WTC11 (cell line): ENCODE data around the gene GNAS-AS1. TPM values are rescaled to one million over a fixed set of nuclear protein-coding genes. Genes with fewer than 3 reads are reported as not detected.

ENCODE experiments used
- ATAC-seq: fragments of 200-7000 bp; cut with Tn5 transposase; 2 replicates; pipeline ENCODE4 v1.10.0; 2021; ENCODE audit warnings: mild to moderate bottlenecking, moderate library complexity
- CTCF ChIA-PET: fragments of 300-600 bp; sonication (Branson Sonifier 250); formaldehyde crosslinking; loops from one replicate; lab custom pipeline; 2021; ENCODE audit warnings: antibody characterized with exemption; lab: Charles Lee
- POLR2A ChIA-PET: fragments of 350-600 bp; sonication (Branson Sonifier 250); formaldehyde crosslinking; loops from one replicate; lab custom pipeline; 2021; ENCODE audit warnings: antibody characterized with exemption; lab: Charles Lee
- DNase-seq: peaks from one replicate; pipeline ENCODE4 v3.0.0; 2021; ENCODE audit warnings: low spot score
- H3K27ac Mint-ChIP-seq: 2 replicates; pipeline ENCODE4 v1.8.0; 2021; ENCODE audit warnings: mixed read lengths
- H3K27me3 Mint-ChIP-seq: 2 replicates; pipeline ENCODE4 v1.8.0; 2021; ENCODE audit warnings: low read depth, mild to moderate bottlenecking, moderate library complexity, mixed read lengths
- H3K36me3 Mint-ChIP-seq: 2 replicates; pipeline ENCODE4 v1.8.0; 2021; ENCODE audit warnings: mixed read lengths
- H3K4me1 Mint-ChIP-seq: 2 replicates; pipeline ENCODE4 v1.8.0; 2022; ENCODE audit warnings: mixed read lengths
- H3K4me3 Mint-ChIP-seq: 2 replicates; pipeline ENCODE4 v1.8.0; 2021; ENCODE audit warnings: mild to moderate bottlenecking, moderate library complexity, mixed read lengths
- H3K9me3 Mint-ChIP-seq: 2 replicates; pipeline ENCODE4 v1.8.0; 2021; ENCODE audit warnings: mixed read lengths
- ARID4B ChIP-seq: sonication (generic); formaldehyde crosslinking; IDR thresholded peaks from 2 replicates; pipeline ENCODE4 v1.8.0; 2023; ENCODE audit warnings: missing genetic modification reagents, mild to moderate bottlenecking, borderline replicate concordance
- ATF1 ChIP-seq: sonication (generic); formaldehyde crosslinking; IDR thresholded peaks from 2 replicates; pipeline ENCODE4 v1.8.1; 2023; ENCODE audit warnings: mild to moderate bottlenecking, moderate library complexity, missing genetic modification reagents
- CBFB ChIP-seq: sonication (generic); formaldehyde crosslinking; IDR thresholded peaks from 2 replicates; pipeline ENCODE4 v1.8.1; 2022; ENCODE audit warnings: mild to moderate bottlenecking, low read depth, missing genetic modification reagents
- ESRRA ChIP-seq: sonication (generic); formaldehyde crosslinking; IDR thresholded peaks from 2 replicates; pipeline ENCODE4 v1.8.1; 2022; ENCODE audit warnings: mild to moderate bottlenecking, missing genetic modification reagents, borderline replicate concordance
- KAT7 ChIP-seq: sonication (generic); formaldehyde crosslinking; IDR thresholded peaks from 2 replicates; pipeline ENCODE4 v1.8.1; 2023; ENCODE audit warnings: missing genetic modification reagents, mild to moderate bottlenecking, borderline replicate concordance
- NR2C2 ChIP-seq: sonication (generic); formaldehyde crosslinking; IDR thresholded peaks from 2 replicates; pipeline ENCODE4 v1.8.0; 2022; ENCODE audit warnings: mild to moderate bottlenecking, missing genetic modification reagents
- ZBTB21 ChIP-seq: sonication (generic); formaldehyde crosslinking; IDR thresholded peaks from 2 replicates; pipeline ENCODE4 v1.8.1; 2023; ENCODE audit warnings: mild to moderate bottlenecking, missing genetic modification reagents, borderline replicate concordance
- total RNA-seq: library from RNA; stranded (reverse); gene quantifications from 3 replicates; pipeline ENCODE4 v1.2.3, GENCODE V29; 2021
- TF ChIP-seq, protein P1 (sequence below): fragments of 250-450 bp; sonication (Bioruptor Pico); IDR thresholded peaks from 2 replicates; pipeline ENCODE4 v1.9.0; 2021; ENCODE audit warnings: moderate library complexity, mild to moderate bottlenecking, inconsistent platforms, borderline replicate concordance
- TF ChIP-seq, protein P2 (sequence below): fragments of 250-450 bp; sonication (Bioruptor Pico); IDR thresholded peaks from 2 replicates; pipeline ENCODE4 v1.9.0; 2021; ENCODE audit warnings: mild to moderate bottlenecking

Gene GNAS-AS1
- total RNA-seq, 1 experiment from 2014 or later: 12.2 TPM

DNA sequence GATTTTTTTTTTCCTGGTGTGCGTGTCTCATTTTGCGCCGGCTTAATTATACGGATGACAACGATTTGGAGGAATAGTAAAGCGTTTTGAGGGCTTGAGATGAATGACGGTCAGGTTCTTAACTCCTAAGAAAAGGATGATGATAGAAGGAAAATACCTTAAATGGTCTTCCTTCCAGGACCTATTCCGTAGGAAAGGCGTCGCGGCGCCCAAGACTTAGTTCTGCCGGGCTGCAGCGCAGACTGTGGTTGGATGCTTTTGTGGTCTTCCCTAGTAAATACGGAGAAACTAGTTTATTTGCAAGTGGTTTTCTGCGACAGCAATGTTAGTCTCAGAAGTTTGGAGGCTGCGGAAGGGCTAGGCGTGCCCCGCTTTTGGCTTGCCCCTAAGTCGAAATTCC, 8.4 kb downstream of the GNAS-AS1 start (continued):
- TF ChIP-seq ARID4B (CRISPR knock-in tag) (no peak), ZBTB21 (CRISPR knock-in tag) (no peak), ATF1 (CRISPR knock-in tag) (no peak), NR2C2 (CRISPR knock-in tag) (no peak)
- TF ChIP-seq, protein P1, sequence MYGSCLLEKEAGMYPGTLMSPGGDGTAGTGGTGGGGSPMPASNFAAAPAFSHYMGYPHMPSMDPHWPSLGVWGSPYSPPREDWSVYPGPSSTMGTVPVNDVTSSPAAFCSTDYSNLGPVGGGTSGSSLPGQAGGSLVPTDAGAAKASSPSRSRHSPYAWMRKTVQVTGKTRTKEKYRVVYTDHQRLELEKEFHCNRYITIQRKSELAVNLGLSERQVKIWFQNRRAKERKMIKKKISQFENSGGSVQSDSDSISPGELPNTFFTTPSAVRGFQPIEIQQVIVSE (CRISPR knock-in tag): no peak
- TF ChIP-seq, protein P2, sequence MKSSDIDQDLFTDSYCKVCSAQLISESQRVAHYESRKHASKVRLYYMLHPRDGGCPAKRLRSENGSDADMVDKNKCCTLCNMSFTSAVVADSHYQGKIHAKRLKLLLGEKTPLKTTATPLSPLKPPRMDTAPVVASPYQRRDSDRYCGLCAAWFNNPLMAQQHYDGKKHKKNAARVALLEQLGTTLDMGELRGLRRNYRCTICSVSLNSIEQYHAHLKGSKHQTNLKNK (CRISPR knock-in tag): no peak

DNA sequence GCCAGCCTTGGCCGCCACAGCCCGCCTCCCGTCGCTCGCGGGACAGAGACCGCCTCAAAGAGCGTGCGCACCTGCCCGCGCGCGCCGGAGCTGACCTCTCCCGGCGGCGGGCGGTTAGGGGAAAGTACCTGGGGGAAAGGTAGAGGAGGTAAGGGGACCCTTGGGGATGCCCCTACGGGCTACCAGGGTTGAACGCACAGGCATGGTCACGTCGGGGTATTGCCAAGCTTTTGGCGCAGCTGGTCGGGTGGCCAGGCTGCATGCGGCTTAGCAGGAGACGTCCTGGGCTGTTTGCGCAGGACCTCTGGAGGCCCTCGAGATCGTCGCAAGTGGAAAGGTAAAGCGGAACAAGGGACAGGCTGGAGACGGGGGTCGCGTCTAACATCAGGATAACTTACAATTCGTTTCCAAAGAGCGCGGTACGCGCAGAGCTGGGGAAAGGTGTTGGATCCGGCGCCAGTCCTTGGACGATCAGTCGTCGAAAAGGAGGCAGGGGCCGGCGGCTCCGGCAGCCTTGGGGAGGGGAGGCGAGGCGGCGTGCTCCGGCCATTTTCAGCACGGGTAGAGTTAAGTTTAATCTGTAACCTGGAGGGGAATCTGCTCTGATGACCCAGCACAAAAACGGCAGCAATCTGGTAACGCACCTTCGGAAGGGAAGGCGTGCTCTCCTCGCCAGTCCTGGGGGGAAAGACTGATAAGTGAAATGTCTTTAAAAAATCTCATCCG, 9.0 kb downstream of the GNAS-AS1 start:
- H3K27me3 Mint-ChIP-seq: peaks cover 17% of the 10 kb centered on the region
- H3K4me1 Mint-ChIP-seq: peaks cover 85% of the 10 kb centered on the region
- TF ChIP-seq KAT7 (CRISPR knock-in tag) (0 out of 2 replicates have a peak, but pooled peaks have one; percentile 66), ESRRA (CRISPR knock-in tag) (no peak)
- ATAC-seq (no peak), DNase-seq (peak; percentile 28)
- peak overlapping the region; percentile 91 for H3K4me3 Mint-ChIP-seq
- POLR2A ChIA-PET: interaction anchor here (2.2 to 4.1 kb wide), 3 partner anchors 10 to 221 kb away, joined by 10 to 25 read pairs (median 12); partner anchors contain the start of genes GNAS and STX16
- peak overlapping the region; percentile 99 for H3K27ac Mint-ChIP-seq
- H3K9me3 Mint-ChIP-seq: no peaks in the 10 kb centered on the region
- CTCF ChIA-PET: interaction anchor here (0.9 to 6.0 kb wide), 4 partner anchors 10 to 360 kb away, joined by 4 to 63 read pairs (median 46); partner anchors contain the start of genes GNAS, GNAS-AS1 and STX16
- H3K36me3 Mint-ChIP-seq: peaks cover 39% of the 10 kb centered on the region

GRCh38 chr20:58840816-58841538, 9.7 kb downstream of the GNAS-AS1 start:
- ATAC-seq: no peak
- ChIA-PET POLR2A (interaction anchor here (1.5 to 4.1 kb wide), 4 partner anchors 11 to 221 kb away, joined by 3 to 25 read pairs (median 11); partner anchors contain the start of genes GNAS and STX16), CTCF (interaction anchor here (0.5 to 6.0 kb wide), 7 partner anchors 11 to 360 kb away, joined by 3 to 63 read pairs (median 11); partner anchors contain the start of genes GNAS, GNAS-AS1 and STX16)
- H3K27ac Mint-ChIP-seq: peak overlapping the region; percentile 92
- no peak for TF ChIP-seq CBFB (CRISPR knock-in tag)
- peak; percentile 53; the same call in 1 of the 2 replicates for TF ChIP-seq ARID4B (CRISPR knock-in tag)
- TF ChIP-seq, all 79 proteins: peak for 1
- Mint-ChIP-seq H3K4me1 (peaks cover 86% of the 10 kb centered on the region), H3K36me3 (peaks cover 42% of the 10 kb centered on the region), H3K4me3 (peak overlapping the region; percentile 91), H3K9me3 (no peaks in the 10 kb centered on the region), H3K27me3 (peaks cover 17% of the 10 kb centered on the region)
- no peak for DNase-seq
